Tibial nerve (tissue), 4 donors: ENCODE results near the gene SPTB. TPM values are rescaled to one million over a fixed set of nuclear protein-coding genes. Genes with fewer than 3 reads are reported as not detected.

Experiments used
- DNase-seq, 2 donors: peaks; one replicate each; pipeline ENCODE4 v3.0.0-alpha.2; 2019; ENCODE audit warnings: low spot score in 2 of 2
- H3K27ac ChIP-seq, 4 donors: fragments of 200-600 bp; sonication (generic) in 3 of 4; one replicate each; pipeline ENCODE4 v1.5.1; 2017 to 2019; ENCODE audit warnings: mild to moderate bottlenecking in 1 of 4
- H3K27me3 ChIP-seq, 2 donors: fragments of 200-600 bp; sonication (generic) in 1 of 2; one replicate each; pipeline versions ENCODE4 v1.5.1 to v1.6.0; 2017 to 2019
- H3K36me3 ChIP-seq, 3 donors: fragments of 200-600 bp; sonication (generic); one replicate each; pipeline ENCODE4 v1.5.1; 2018 to 2019
- H3K4me1 ChIP-seq, 4 donors: fragments of 200-600 bp; sonication (generic) in 3 of 4; one replicate each; pipeline ENCODE4 v1.5.1; 2017 to 2019
- H3K4me3 ChIP-seq, 4 donors: fragments of 200-600 bp; sonication (generic) in 3 of 4; one replicate each; pipeline ENCODE4 v1.5.1; 2017 to 2019; ENCODE audit warnings: mild to moderate bottlenecking in 1 of 4, moderate library complexity in 1 of 4
- H3K9me3 ChIP-seq, 4 donors: fragments of 200-600 bp; sonication (generic) in 3 of 4; one replicate each; pipeline ENCODE4 v1.5.1; 2017 to 2019
- EP300 ChIP-seq, 2 donors: sonication (generic); formaldehyde crosslinking; IDR thresholded peaks; one replicate each; pipeline ENCODE4 v1.6.1; 2017; ENCODE audit warnings: antibody characterized with exemption in 2 of 2, mild to moderate bottlenecking in 1 of 2
- POLR2A ChIP-seq, 2 donors: fragments of 450-650 bp; IDR thresholded peaks; one replicate each; pipeline ENCODE4 v1.6.1; 2017; ENCODE audit warnings: antibody characterized with exemption in 2 of 2, mild to moderate bottlenecking in 2 of 2, moderate library complexity in 2 of 2
- WGBS, 2 donors: methylation state at CpG; one replicate each; pipeline ENCODE4 v1.1.5; 2018; 5-methylcytosine and 5-hydroxymethylcytosine counted together
- total RNA-seq, 4 donors: library from RNA; depleted of rRNA; stranded (reverse); fragments of >200 nt; gene quantifications; one replicate each; pipeline ENCODE4 v1.1.0, GENCODE V29; 2016
- TF ChIP-seq, protein P1 (sequence below), 5 experiments: fragments of 200-600 bp in 3 of 5; fragments of 450-650 bp in 2 of 5; sonication (generic) in 3 of 5; IDR thresholded peaks; one replicate each; pipeline ENCODE4 v1.5.1; 2016 to 2019; ENCODE audit warnings: antibody characterized with exemption in 5 of 5, mild to moderate bottlenecking in 3 of 5, moderate library complexity in 2 of 5

Gene SPTB
- total RNA-seq, 4 donors from 2014 or later = 4.5 to 12.6 (median 9.2) TPM

- Histone ChIP-seq H3K36me3 (no peaks in the 10 kb centered on the region), H3K4me3 (no peak overlapping the region), H3K4me1 (no peaks in the 10 kb centered on the region), H3K27ac (no peak overlapping the region), H3K27me3 (peaks cover 0 to 4% of the 10 kb centered on the region in 2 donors), H3K9me3 (no peaks in the 10 kb centered on the region)
- DNase-seq = no peak
- WGBS, 2 donors = 37 to 40% methylated on average over 3 of the region's 3 CpGs
- no peak for TF ChIP-seq POLR2A (IDR thresholded peaks at IDR 0.05)
- TF ChIP-seq EP300 (IDR thresholded peaks at IDR 0.05) = no peak
- TF ChIP-seq, protein P1, sequence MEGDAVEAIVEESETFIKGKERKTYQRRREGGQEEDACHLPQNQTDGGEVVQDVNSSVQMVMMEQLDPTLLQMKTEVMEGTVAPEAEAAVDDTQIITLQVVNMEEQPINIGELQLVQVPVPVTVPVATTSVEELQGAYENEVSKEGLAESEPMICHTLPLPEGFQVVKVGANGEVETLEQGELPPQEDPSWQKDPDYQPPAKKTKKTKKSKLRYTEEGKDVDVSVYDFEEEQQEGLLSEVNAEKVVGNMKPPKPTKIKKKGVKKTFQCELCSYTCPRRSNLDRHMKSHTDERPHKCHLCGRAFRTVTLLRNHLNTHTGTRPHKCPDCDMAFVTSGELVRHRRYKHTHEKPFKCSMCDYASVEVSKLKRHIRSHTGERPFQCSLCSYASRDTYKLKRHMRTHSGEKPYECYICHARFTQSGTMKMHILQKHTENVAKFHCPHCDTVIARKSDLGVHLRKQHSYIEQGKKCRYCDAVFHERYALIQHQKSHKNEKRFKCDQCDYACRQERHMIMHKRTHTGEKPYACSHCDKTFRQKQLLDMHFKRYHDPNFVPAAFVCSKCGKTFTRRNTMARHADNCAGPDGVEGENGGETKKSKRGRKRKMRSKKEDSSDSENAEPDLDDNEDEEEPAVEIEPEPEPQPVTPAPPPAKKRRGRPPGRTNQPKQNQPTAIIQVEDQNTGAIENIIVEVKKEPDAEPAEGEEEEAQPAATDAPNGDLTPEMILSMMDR (IDR thresholded peaks at IDR 0.05) = no peak
Observed at GRCh38 chr14:64861916-64862315, 17.8 kb downstream of the SPTB start.

DNA sequence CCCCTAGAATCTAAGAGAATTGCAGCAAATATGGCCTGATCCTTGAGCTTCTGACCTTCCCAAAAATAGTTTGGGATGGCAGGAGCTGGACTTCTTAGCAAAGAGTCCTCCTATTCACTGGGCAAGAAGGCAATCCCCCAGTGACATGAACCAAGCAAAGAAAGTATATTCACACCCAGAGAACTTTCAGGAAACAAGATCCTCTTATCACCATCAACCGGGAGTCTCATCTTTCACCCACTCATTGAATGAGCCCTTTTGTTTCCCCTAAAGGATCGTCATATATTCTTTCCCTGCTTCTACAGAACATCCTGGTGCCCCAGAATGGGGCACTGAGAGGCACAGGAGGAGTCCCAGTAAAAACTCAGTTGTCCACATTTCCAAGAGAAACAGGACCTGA, 19.7 kb downstream of the SPTB start:
- Histone ChIP-seq H3K36me3 (no peaks in the 10 kb centered on the region), H3K4me1 (no peaks in the 10 kb centered on the region), H3K27ac (no peak overlapping the region), H3K4me3 (no peak overlapping the region), H3K27me3 (peaks cover 0 to 4% of the 10 kb centered on the region in 2 donors), H3K9me3 (no peaks in the 10 kb centered on the region)
- WGBS, 2 donors = 32 to 35% methylated on average over 2 of the region's 2 CpGs
- no peak for TF ChIP-seq EP300 (IDR thresholded peaks at IDR 0.05)
- TF ChIP-seq POLR2A (IDR thresholded peaks at IDR 0.05) = no peak
- TF ChIP-seq, protein P1 (IDR thresholded peaks at IDR 0.05) = no peak
- no peak for DNase-seq

GRCh38 chr14:64857979-64858744, 21.5 kb downstream of the SPTB start:
- DNase-seq = no peak
- peaks cover 0 to 4% of the 10 kb centered on the region in 2 donors for H3K27me3 ChIP-seq
- no peaks in the 10 kb centered on the region for H3K4me1 ChIP-seq
- no peaks in the 10 kb centered on the region for H3K9me3 ChIP-seq
- H3K4me3 ChIP-seq = no peak overlapping the region
- TF ChIP-seq POLR2A (IDR thresholded peaks at IDR 0.05) = no peak
- TF ChIP-seq, protein P1 (IDR thresholded peaks at IDR 0.05) = no peak
- no peak for TF ChIP-seq EP300 (IDR thresholded peaks at IDR 0.05)
- H3K27ac ChIP-seq = no peak overlapping the region
- no peaks in the 10 kb centered on the region for H3K36me3 ChIP-seq
- WGBS, 2 donors = 70 to 76% methylated on average over 11 of the region's 11 CpGs

- Histone ChIP-seq H3K27me3 (peaks cover 0 to 4% of the 10 kb centered on the region in 2 donors), H3K4me3 (no peak overlapping the region), H3K36me3 (no peaks in the 10 kb centered on the region), H3K27ac (no peak overlapping the region), H3K9me3 (no peaks in the 10 kb centered on the region), H3K4me1 (no peaks in the 10 kb centered on the region)
- 77 to 81% methylated on average over 11 of the region's 11 CpGs for WGBS, 2 donors
- TF ChIP-seq, protein P1 (IDR thresholded peaks at IDR 0.05) = no peak
- no peak for DNase-seq
Observed at GRCh38 chr14:64856529-64857445, 22.9 kb downstream of the SPTB start.
